NCI-H1048 (cell line): ENCODE results near the gene CFDP1.

ENCODE experiments used
- DNase-seq: peaks from one replicate; lab custom pipeline; 2025; lab: John Stamatoyannopoulos, UW

The CFDP1 gene

DNA sequence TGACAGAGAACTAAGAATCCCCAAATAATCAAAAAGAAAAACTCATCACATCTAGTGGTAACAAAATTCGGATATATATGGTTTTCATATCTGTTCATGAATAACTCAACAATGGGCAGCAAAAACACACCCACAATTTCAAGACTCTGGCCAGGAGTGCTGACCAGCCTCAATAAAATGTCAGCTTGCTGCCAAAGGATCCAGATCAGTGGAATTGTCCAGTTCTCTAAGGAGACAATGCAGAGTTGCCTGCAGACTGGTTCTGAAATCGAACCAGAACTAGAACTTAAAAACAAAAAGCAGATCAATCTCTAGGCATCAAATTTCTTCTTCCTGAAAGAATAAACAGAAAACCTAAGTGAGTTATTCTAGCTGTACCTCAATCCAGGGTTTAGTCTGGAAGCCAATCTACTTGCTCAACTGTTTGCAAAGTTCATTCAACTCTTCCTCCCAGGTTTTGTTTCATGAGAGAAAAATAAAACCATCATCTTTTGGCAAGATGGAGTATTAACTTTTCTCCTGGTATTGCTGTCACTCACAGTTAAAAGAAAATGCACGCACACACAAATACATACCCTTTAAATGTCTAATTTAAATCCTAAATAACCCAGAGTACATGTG lies 61.0 kb downstream of the CFDP1 start:
- DNase-seq, result no peak

- DNase-seq, result no peak
These were observed 62.1 kb downstream of the CFDP1 start for GRCh38 chr16:75371171-75371570.

GRCh38 chr16:75364286-75364791 lies 69.0 kb downstream of the CFDP1 start:
- no peak for DNase-seq

GRCh38 chr16:75362846-75363245 lies 70.5 kb downstream of the CFDP1 start:
- DNase-seq, result no peak

DNA sequence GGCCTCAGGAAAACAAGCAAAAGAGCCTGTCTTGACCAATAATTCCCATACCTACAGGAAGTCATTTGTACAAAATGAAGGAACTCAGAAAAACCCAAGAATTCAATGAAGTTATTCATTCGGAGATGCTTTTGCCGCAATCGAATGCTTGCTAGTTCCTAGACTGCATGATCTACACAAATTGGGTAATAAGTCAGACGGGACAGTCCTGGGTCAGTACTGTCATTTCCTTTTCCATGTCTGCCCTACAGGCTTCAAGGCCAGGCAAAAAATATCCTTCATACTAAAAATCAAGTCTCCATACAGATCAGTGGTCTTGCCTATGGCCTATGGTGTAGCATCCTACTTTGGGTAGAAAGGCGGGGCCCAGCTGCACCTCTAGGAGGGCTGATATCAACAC lies 71.4 kb downstream of the CFDP1 start:
- DNase-seq, result no peak

DNA sequence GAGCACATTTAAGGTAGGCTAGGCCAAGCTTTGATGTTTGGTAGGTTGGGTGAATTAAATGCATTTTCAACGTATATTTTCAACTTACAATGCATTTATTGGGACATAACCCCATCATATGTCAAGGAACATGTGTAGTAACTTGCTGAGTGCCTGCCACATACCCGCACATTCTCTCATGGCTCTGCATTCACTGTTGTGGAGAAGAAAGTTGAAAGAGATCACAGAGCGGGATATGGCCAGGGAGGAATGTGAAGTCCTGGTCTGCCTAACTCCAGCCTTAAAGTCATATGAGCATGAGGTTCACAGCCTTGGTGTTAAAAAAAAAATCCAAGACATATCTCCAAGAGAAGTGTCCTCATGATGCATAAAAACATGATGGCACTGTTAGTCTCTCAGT lies 79.1 kb downstream of the CFDP1 start:
- no peak for DNase-seq

DNA sequence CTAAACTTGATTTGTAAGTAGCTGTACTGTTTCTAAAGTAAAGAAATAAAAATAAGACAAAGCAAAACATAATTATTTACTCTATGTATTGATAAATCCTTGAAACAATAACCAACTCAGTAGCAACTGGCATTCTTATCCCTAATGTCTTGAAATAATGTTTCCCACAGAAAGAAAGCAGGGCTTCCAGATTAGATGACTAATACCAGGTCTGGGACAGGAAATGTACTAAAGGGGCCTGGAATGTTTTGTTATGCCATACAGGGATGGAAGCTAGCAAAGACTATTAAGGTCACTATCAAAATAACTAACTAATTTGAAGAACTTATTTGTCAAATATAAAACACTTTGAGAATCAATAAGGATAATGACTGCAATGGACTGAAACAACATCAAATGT lies 82.1 kb downstream of the CFDP1 start:
- no peak for DNase-seq

GRCh38 chr16:75345711-75346110 lies 87.6 kb downstream of the CFDP1 start:
- DNase-seq, result no peak

- DNase-seq, result no peak
These were observed 89.4 kb downstream of the CFDP1 start for GRCh38 chr16:75343941-75344340.

- DNase-seq, result no peak
These were observed 90.0 kb downstream of the CFDP1 start for GRCh38 chr16:75343286-75343685.

DNA sequence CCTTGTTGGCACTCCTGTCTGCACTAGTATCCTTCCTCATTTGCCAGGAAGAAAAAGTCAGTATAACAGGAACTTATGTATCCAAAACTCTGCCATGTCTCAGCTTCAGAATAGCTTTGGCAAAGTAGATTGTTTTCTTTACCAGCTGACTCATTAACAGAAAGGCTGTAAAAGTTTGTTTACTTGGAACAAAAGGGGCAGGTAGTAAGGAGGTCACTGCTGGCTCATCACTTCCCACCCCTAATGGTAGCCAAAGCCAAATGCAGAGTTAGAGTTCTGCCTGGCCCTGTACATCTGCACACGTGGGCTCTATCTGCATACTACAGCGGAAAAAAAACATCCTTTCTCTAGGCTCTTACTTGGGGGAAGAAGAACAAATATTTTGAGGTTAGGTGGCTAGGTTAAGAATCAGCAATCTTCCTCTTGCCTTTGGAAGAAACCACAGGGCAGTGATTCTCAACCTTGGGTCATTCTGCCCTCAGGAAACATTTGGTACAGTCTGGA lies 90.9 kb downstream of the CFDP1 start:
- no peak for DNase-seq

- DNase-seq, result no peak
These were observed 91.6 kb downstream of the CFDP1 start for GRCh38 chr16:75341564-75342307.

DNA sequence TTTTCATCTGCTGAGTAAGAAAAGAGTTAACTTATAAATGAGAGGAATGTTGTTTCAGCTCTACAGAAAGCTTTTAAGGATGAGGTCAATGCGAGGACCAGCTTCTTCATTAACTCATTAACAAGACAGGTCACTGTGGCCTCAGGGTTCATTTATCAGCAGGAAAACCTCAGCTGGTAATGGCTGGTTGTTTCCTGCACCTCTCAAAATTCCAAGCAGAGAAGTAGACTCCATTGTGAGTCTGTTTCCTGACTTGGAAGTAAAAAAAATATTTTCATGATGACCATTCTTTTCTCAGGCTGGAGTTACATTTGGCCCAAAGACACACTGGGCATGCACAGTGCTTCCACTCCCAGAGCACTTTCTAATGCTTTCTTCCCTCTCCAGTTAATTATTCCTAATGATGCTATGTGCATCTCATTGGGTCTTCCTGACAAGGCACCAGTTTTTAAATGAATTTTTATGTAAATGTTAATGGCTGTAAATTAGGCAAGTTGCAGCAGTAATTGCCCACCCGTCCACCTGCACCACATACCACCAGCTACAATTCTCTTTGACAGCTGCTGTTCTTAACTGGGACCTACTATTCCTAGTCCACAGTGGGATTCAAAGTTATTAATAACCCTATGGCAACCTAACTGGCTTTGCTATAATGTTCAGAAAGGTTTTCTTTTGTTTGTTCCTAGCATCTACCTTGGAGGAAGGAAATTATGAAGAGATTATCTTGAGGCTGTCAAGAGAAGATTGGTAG lies 92.4 kb downstream of the CFDP1 start:
- DNase-seq, result no peak

DNA sequence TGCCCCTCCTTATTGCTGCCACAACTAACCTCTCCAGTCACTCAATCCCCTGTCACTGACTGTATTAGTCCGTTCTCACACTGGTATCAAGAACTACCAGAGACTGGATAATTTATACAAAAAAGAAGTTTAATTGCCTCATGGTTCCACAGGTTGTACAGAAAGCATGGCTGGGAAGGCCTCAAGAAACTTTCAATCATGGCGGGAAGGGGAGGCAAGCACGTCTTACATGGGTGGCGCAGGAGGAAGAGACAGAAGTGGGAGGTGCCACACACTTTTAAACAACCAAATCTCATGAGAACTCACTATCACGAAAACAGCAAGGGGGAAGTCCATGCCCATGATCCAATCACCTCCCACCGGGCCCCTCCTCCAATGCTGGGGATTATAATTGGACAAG lies 95.9 kb downstream of the CFDP1 start:
- DNase-seq, result no peak

- no peak for DNase-seq
These were observed 96.8 kb downstream of the CFDP1 start for GRCh38 chr16:75336521-75336920.

- no peak for DNase-seq
These were observed 99.6 kb downstream of the CFDP1 start for GRCh38 chr16:75333721-75334163.

GRCh38 chr16:75329943-75330342 lies 103.4 kb downstream of the CFDP1 start:
- DNase-seq, result no peak

DNA sequence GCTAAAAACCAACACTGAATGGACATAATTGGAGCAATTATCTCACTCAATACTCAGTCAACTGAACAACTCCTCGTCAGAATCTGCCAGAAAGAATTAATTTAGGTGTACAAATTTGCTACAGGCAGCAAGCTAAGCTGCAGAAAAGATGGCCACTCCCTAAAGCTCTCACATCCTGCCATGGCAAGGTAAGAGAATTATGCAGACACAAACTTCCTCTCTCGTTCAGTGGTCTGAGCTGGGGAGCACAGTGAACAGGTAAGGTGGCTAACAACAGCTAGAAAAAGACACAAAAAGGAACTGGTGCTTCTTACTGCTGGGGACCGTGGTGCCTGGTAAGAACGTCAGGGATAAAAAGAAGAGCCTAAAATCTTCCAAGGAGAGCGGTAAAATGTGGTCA lies 107.0 kb downstream of the CFDP1 start:
- DNase-seq, result no peak

- DNase-seq, result no peak
These were observed 109.4 kb downstream of the CFDP1 start for GRCh38 chr16:75323933-75324332.

GRCh38 chr16:75323198-75323597 lies 110.1 kb downstream of the CFDP1 start:
- no peak for DNase-seq

GRCh38 chr16:75322740-75323139 lies 110.6 kb downstream of the CFDP1 start:
- DNase-seq, result no peak

GRCh38 chr16:75320435-75320834 lies 112.9 kb downstream of the CFDP1 start:
- DNase-seq, result no peak
